Brain microvascular endothelial cell (primary cell): Measurements from ENCODE around the gene UQCC2.
A peak's percentile ranks its signal among the peaks of the same experiment; 100 is the strongest.

Experiments used
- DNase-seq: peaks from one replicate; pipeline ENCODE4 v3.0.0-alpha.2; 2020
- H3K27ac ChIP-seq: fragments of 250-450 bp; sonication (Bioruptor Pico); 2 replicates; pipeline ENCODE4 v1.5.1; 2020; ENCODE audit warnings: mild to moderate bottlenecking, moderate library complexity
- H3K27me3 ChIP-seq: fragments of 250-450 bp; sonication (Bioruptor Pico); replicated peaks from 2 replicates; pipeline ENCODE4 v1.5.1; 2020; ENCODE audit warnings: mild to moderate bottlenecking
- H3K36me3 ChIP-seq: fragments of 250-450 bp; sonication (Bioruptor Pico); replicated peaks from 2 replicates; pipeline ENCODE4 v1.5.1; 2020; ENCODE audit warnings: mild to moderate bottlenecking
- H3K4me3 ChIP-seq: 2 replicates; pipeline ENCODE4 v1.5.1; 2011; ENCODE audit warnings: low read depth, mild to moderate bottlenecking, control low read depth, low read length, moderate library complexity
- in situ Hi-C: cut with HindIII; loops from 2 replicates; pipeline ENCODE4 v1.10.0; 2017; ENCODE audit warnings: low sequenced_read_pairs, low pct_ligation_motif_present
- TF ChIP-seq, protein P1 (sequence below): IDR thresholded peaks from 2 replicates; pipeline ENCODE4 v1.5.1; 2011; ENCODE audit warnings: low read depth, mild to moderate bottlenecking, moderate library complexity, low read length, control low read depth, inconsistent platforms; ENCODE audit errors: missing control alignments

UQCC2 gene

DNA sequence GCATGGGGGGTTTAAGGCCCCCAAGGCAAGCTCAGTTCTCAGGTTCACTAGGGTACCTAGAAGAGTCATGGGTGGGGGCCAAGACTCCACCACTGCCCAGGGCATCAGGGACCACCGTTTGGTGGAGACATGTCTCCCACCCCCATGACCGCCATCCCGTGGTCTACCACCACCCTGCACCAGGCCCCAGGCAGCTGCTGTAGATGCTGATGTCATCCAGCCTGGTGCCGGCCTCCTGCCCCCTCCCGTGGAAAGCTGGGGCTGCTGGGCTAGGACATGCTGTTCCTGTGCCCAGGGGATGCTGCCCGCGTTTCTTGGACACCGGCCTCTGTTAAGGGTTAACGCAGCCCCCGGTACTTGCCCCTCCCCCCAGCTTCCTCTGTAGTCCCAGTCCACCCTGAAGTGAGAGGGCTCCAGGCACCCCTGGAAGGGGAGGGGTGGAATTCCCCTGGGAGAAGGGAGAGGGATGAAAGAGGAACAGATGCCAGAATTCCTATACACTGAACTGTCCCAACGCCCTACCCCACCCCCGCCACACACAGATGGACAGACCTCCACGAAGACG is 34.6 kb upstream of the UQCC2 start:
- in situ Hi-C loops = no loop called here
- Histone ChIP-seq H3K36me3 (no peaks in the 10 kb centered on the region), H3K27ac (no peak overlapping the region), H3K27me3 (peaks cover 13% of the 10 kb centered on the region), H3K4me3 (no peak overlapping the region)
- peak; percentile 25 for DNase-seq
- TF ChIP-seq, protein P1, sequence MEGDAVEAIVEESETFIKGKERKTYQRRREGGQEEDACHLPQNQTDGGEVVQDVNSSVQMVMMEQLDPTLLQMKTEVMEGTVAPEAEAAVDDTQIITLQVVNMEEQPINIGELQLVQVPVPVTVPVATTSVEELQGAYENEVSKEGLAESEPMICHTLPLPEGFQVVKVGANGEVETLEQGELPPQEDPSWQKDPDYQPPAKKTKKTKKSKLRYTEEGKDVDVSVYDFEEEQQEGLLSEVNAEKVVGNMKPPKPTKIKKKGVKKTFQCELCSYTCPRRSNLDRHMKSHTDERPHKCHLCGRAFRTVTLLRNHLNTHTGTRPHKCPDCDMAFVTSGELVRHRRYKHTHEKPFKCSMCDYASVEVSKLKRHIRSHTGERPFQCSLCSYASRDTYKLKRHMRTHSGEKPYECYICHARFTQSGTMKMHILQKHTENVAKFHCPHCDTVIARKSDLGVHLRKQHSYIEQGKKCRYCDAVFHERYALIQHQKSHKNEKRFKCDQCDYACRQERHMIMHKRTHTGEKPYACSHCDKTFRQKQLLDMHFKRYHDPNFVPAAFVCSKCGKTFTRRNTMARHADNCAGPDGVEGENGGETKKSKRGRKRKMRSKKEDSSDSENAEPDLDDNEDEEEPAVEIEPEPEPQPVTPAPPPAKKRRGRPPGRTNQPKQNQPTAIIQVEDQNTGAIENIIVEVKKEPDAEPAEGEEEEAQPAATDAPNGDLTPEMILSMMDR = peak; percentile 32

DNA sequence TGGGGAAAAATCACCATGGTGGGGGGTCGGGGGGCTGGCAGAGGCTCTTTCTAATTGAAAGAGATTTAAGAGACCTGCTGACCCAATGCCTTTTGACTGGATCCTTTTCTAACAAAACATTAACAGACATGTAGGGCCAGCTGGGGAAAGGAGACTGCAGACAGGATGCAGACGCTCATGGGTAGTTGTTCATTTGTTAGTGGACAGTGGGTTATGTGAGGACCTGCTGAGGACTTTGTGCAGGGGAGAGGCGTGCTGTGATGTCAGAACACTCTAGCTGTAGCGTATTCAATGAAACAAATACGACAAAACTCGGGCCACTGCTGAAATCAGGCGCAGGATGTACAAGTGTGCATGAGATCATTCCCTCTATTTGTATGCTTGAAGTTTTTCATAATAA is 34.0 kb upstream of the UQCC2 start:
- in situ Hi-C loops = no loop called here
- Histone ChIP-seq H3K27ac (no peak overlapping the region), H3K27me3 (peaks cover 13% of the 10 kb centered on the region), H3K4me3 (no peak overlapping the region), H3K36me3 (no peaks in the 10 kb centered on the region)
- TF ChIP-seq, protein P1 = no peak
- no peak for DNase-seq

DNA sequence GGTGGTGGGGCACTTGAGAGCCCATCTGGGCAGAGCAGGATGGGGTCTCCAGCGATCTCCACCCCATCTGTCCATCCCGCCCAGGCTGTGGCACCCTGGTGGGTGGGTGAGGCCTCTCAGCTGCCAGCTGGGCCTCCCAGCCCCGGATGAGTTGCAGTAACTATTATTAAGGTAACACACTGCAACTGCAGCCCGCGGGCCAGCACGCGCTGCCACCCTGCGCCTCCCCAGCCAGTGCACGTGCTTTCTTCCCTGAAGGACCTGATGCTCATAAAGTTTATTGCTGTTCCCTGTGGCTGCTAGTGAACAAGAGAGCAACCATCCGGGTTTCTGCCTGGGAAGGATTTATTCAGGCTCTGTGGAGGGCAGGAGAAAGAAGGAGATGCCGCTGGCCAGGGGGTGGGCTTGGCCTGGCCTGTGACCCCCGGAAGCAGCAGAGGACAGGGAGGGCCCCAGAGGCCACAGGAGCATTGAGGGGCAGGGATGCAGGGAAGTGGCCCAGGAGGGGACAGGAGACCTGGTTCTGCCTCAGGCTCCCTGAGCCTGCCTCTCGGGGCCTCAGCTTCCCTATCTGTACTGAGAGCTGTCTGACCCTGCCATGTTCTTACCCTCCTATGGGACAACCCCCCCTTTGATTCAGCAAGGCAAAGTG is 33.5 kb upstream of the UQCC2 start:
- H3K4me3 ChIP-seq = no peak overlapping the region
- H3K36me3 ChIP-seq = no peaks in the 10 kb centered on the region
- in situ Hi-C loops = no loop called here
- TF ChIP-seq, protein P1 = no peak
- no peak overlapping the region for H3K27ac ChIP-seq
- peaks cover 13% of the 10 kb centered on the region for H3K27me3 ChIP-seq
- no peak for DNase-seq

DNA sequence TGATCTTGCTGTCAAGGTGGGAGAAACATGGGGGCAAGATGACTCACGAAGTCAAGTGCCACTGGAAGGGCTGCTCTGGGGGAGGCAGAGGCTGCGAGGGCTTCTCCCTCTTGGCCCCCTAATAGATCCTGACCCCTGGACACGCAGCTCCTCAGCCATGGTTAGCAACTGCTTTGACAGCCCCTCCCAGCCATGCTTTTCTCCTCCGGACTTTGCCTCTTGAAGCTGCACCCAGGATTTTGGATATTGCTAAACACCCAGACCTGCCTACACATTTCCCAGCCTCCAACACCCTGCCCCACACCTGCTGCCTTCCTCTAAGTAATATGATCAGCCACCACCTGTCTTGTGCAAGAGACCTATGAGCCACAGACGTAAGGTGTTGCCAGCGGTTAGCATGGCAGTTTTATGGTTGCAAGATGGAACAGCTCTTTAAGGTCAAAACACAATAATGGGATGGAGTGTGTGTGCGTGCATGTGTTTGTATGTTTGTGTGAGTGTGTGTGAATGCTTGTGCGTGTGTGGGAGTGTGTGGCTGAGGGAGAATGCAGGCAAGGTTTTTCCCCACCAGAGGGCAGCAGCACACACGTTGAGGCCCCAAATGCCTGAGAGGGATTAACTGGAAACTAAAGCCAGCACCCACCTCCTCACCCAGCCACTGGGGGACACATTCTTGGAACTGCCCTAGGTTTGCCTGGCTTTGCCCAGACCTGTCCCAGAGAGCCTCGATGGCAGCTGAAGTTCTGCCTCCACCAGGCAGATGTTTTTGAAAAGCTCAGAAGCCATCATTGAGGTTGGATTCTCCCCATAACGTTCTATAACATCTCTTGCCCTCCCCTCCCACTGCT is 32.7 kb upstream of the UQCC2 start:
- Histone ChIP-seq H3K36me3 (no peaks in the 10 kb centered on the region), H3K27ac (no peak overlapping the region), H3K4me3 (no peak overlapping the region), H3K27me3 (peaks cover 13% of the 10 kb centered on the region)
- TF ChIP-seq, protein P1 = peak; percentile 97
- peak; percentile 57 for DNase-seq
- in situ Hi-C loops = no loop called here

DNA sequence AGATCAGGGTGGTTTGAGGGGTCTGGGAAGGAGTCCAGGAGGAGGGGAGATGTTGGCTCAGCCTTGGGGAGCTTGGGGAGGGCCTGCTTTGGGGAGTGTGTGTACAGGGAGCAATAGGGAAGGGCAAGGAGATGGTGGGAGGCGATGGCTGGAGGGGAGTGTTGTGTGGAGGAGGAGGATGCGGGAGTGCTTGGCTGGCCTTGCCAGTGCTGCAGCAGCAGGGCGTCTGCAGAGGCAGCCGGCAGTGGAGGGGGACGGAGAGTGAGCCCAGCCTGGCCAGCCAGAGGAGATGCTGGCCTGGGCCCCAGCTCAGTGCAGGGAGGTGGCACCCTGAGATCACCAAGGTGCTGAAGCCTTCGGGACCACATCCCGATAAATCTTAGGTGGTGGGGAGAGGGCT is 31.3 kb upstream of the UQCC2 start:
- Histone ChIP-seq H3K27ac (no peak overlapping the region), H3K4me3 (no peak overlapping the region), H3K36me3 (no peaks in the 10 kb centered on the region), H3K27me3 (peaks cover 13% of the 10 kb centered on the region)
- TF ChIP-seq, protein P1 = no peak
- in situ Hi-C loops = no loop called here
- DNase-seq = no peak
